Osteocyte (in vitro differentiated cells): ENCODE measurements around the gene CLHC1. TPM values are rescaled to one million over a fixed set of nuclear protein-coding genes. Genes with fewer than 3 reads are reported as not detected.
"Not testable (repeated sequence)": the region's sequence is repeated elsewhere in the genome, so short reads cannot be mapped to it uniquely, and the experiment has no call there.

Experiments used
- DNase-seq: peaks from one replicate; pipeline ENCODE4 v3.0.0; 2021; ENCODE audit warnings: mixed read lengths; ENCODE audit not compliant: unreplicated experiment; ENCODE audit errors: extremely low spot score
- H3K27ac Mint-ChIP-seq: one replicate; pipeline ENCODE4 v1.8.0; 2021; ENCODE audit warnings: mild to moderate bottlenecking, mixed read lengths; ENCODE audit not compliant: unreplicated experiment
- H3K27me3 Mint-ChIP-seq: one replicate; pipeline ENCODE4 v1.8.0; 2021; ENCODE audit warnings: mixed read lengths; ENCODE audit not compliant: unreplicated experiment
- H3K36me3 Mint-ChIP-seq: one replicate; pipeline ENCODE4 v1.8.0; 2021; ENCODE audit warnings: mixed read lengths; ENCODE audit not compliant: unreplicated experiment
- H3K4me1 Mint-ChIP-seq: one replicate; pipeline ENCODE4 v1.8.0; 2021; ENCODE audit warnings: mixed read lengths; ENCODE audit not compliant: unreplicated experiment
- H3K4me3 Mint-ChIP-seq: one replicate; pipeline ENCODE4 v1.8.0; 2021; ENCODE audit warnings: mild to moderate bottlenecking, moderate library complexity, mixed read lengths; ENCODE audit not compliant: unreplicated experiment
- H3K9me3 Mint-ChIP-seq: one replicate; pipeline ENCODE4 v1.8.0; 2021; ENCODE audit warnings: mixed read lengths; ENCODE audit not compliant: unreplicated experiment
- CTCF ChIP-seq: fragments of 200-600 bp; sonication (generic); IDR thresholded peaks from 2 replicates; pipeline ENCODE4 v1.5.0; 2021; ENCODE audit warnings: antibody characterized with exemption, mild to moderate bottlenecking, moderate library complexity
- total RNA-seq: library from RNA; stranded (reverse); gene quantifications from 2 replicates; pipeline ENCODE4 v1.2.1, GENCODE V29; 2021

Gene CLHC1
- total RNA-seq, 1 donor from 2014 or later = 23.5 TPM

GRCh38 chr2:55147041-55147440 is 85.1 kb downstream of the CLHC1 start:
- H3K36me3 Mint-ChIP-seq = peaks cover under 1% of the 10 kb centered on the region
- H3K4me1 Mint-ChIP-seq = peaks cover 18% of the 10 kb centered on the region
- no peaks in the 10 kb centered on the region for H3K9me3 Mint-ChIP-seq
- no peak overlapping the region for H3K27ac Mint-ChIP-seq
- no peak for TF ChIP-seq CTCF
- no peak for DNase-seq
- no peaks in the 10 kb centered on the region for H3K27me3 Mint-ChIP-seq
- no peak overlapping the region for H3K4me3 Mint-ChIP-seq

- Mint-ChIP-seq H3K4me3 (no peak overlapping the region), H3K36me3 (peaks cover 2% of the 10 kb centered on the region), H3K27me3 (no peaks in the 10 kb centered on the region), H3K4me1 (peaks cover 16% of the 10 kb centered on the region), H3K9me3 (no peaks in the 10 kb centered on the region), H3K27ac (no peak overlapping the region)
- TF ChIP-seq CTCF = no peak
- no peak for DNase-seq
Measured at GRCh38 chr2:55146263-55146662, 85.8 kb downstream of the CLHC1 start.

GRCh38 chr2:55144922-55145820 is 86.9 kb downstream of the CLHC1 start:
- no peak for DNase-seq
- no peak overlapping the region for H3K4me3 Mint-ChIP-seq
- H3K36me3 Mint-ChIP-seq = peaks cover 5% of the 10 kb centered on the region
- H3K27me3 Mint-ChIP-seq = no peaks in the 10 kb centered on the region
- no peak overlapping the region for H3K27ac Mint-ChIP-seq
- no peaks in the 10 kb centered on the region for H3K9me3 Mint-ChIP-seq
- peaks cover 16% of the 10 kb centered on the region for H3K4me1 Mint-ChIP-seq
- TF ChIP-seq CTCF = no peak

GRCh38 chr2:55143706-55144105 is 88.4 kb downstream of the CLHC1 start:
- not testable (repeated sequence) for DNase-seq, H3K9me3 Mint-ChIP-seq, H3K36me3 Mint-ChIP-seq, H3K4me3 Mint-ChIP-seq, H3K27ac Mint-ChIP-seq, H3K27me3 Mint-ChIP-seq
- H3K4me1 Mint-ChIP-seq = peaks cover 17% of the 10 kb centered on the region

- H3K4me3 Mint-ChIP-seq = no peak overlapping the region
- no peak for TF ChIP-seq CTCF
- DNase-seq = no peak
- peaks cover 18% of the 10 kb centered on the region for H3K4me1 Mint-ChIP-seq
- peaks cover 5% of the 10 kb centered on the region for H3K36me3 Mint-ChIP-seq
- H3K9me3 Mint-ChIP-seq = no peaks in the 10 kb centered on the region
- H3K27me3 Mint-ChIP-seq = no peaks in the 10 kb centered on the region
- no peak overlapping the region for H3K27ac Mint-ChIP-seq
Measured at GRCh38 chr2:55142518-55142917, 89.6 kb downstream of the CLHC1 start.
